Measurements from ENCODE around the gene LONP2.
"Not testable (repeated sequence)": the region's sequence is repeated elsewhere in the genome, so short reads cannot be mapped to it uniquely, and the experiment has no call there.

The LONP2 gene

DNA sequence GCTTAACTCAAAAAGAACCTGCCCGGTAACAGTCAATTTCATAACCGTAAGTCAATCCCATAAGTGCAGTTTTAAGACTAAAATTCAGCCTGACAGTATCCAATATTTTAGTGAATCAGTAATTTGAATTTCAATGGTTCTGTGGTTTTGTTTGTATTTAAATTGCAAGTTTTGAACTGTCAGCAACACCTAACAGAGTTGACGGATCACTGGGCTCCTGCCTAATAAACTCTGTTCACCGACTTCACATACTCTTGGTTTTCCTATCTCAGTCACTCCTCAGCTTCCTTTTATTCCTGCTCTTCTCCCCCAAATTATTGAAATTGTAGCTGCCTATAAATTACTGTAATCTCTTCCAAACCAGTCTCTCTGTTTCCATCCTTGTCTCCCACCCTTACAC is 128.6 kb downstream of the LONP2 start:
- H3K4me1 ChIP-seq (ENCODE audit: low read length), result 0 out of 2 replicates have a peak, but pooled peaks cover 1% of the 10 kb centered on the region
- no peaks in the 10 kb centered on the region for H3K27me3 ChIP-seq (replicated peaks; ENCODE audit: insufficient read depth, low read length)
- H3K9ac ChIP-seq (ENCODE audit: low read length), result no peak overlapping the region
- H4K20me1 ChIP-seq (ENCODE audit: insufficient read depth, low read length), result peaks cover 51% of the 10 kb centered on the region
- no peaks in the 10 kb centered on the region for H3K9me2 ChIP-seq (replicated peaks; ENCODE audit: insufficient read depth, low read length)
- no peaks in the 10 kb centered on the region for H3K36me3 ChIP-seq (replicated peaks; ENCODE audit: insufficient read depth, low read length)
- no peak for DNase-seq
- 0 out of 2 replicates have a peak, but pooled peaks cover 3% of the 10 kb centered on the region for H3F3A ChIP-seq (ENCODE audit: insufficient read depth, low read length)
- H2AFZ ChIP-seq (ENCODE audit: low read length), result no peak overlapping the region
- H3K4me3 ChIP-seq (ENCODE audit: low read length), result no peak overlapping the region
- no peak overlapping the region for H3K27ac ChIP-seq (ENCODE audit: low read length)
- no peaks in the 10 kb centered on the region for H3K9me3 ChIP-seq (replicated peaks; ENCODE audit: insufficient read depth, low read length)
- no peak overlapping the region for H3K4me2 ChIP-seq (ENCODE audit: low read depth, low read length)
- TF ChIP-seq, protein P1, sequence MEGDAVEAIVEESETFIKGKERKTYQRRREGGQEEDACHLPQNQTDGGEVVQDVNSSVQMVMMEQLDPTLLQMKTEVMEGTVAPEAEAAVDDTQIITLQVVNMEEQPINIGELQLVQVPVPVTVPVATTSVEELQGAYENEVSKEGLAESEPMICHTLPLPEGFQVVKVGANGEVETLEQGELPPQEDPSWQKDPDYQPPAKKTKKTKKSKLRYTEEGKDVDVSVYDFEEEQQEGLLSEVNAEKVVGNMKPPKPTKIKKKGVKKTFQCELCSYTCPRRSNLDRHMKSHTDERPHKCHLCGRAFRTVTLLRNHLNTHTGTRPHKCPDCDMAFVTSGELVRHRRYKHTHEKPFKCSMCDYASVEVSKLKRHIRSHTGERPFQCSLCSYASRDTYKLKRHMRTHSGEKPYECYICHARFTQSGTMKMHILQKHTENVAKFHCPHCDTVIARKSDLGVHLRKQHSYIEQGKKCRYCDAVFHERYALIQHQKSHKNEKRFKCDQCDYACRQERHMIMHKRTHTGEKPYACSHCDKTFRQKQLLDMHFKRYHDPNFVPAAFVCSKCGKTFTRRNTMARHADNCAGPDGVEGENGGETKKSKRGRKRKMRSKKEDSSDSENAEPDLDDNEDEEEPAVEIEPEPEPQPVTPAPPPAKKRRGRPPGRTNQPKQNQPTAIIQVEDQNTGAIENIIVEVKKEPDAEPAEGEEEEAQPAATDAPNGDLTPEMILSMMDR (IDR thresholded peaks at IDR 0.05; ENCODE audit: low read length), result no peak
- TF ChIP-seq EZH2phosphoT487 (IDR thresholded peaks at IDR 0.05; ENCODE audit: low read length) (no peak), EZH2 (optimal IDR thresholded peaks at IDR 0.05; ENCODE audit: low read depth, low read length) (no peak)
- peaks cover 100% of the 10 kb centered on the region for H3K79me2 ChIP-seq (ENCODE audit: low read length)

DNA sequence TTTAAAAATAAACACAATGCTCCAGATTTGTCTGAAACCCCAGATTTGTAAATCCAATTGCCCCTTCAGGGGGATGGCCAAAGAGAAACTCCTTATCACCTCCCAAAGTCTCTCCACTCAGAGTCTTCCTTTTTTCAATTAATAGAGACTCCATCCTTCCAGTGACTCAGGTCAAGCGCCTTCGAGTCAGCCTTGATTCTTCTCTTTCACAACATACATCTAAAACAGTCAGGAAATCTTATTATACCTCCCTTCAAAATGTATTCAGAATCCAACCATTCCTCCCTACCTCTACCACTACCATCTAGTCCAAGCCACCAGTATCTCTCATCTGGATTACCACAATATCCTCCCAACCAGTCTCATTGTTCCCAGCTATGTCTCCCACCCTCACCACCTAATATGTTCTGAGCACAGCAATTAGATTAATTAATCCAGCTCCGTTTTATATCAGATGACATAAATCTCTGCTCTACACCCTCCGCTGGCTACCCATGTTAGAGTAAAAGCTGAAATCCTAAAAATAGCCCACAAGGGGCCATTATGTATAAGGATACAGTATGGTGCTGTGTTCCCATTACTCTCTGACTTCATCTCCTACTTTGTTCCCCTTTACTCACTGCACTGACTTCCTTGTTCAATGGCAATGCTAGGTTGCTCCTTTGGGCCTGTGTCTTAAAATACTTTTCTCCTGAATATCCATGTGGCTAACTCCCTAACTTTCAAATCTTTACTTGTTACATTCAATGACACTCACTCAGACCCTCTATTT is 129.3 kb downstream of the LONP2 start:
- no peak for DNase-seq
- Histone ChIP-seq H3K4me1 (ENCODE audit: low read length) (no peaks in the 10 kb centered on the region), H3K36me3 (replicated peaks; ENCODE audit: insufficient read depth, low read length) (no peaks in the 10 kb centered on the region), H3K27ac (ENCODE audit: low read length) (no peak overlapping the region), H3F3A (ENCODE audit: insufficient read depth, low read length) (0 out of 2 replicates have a peak, but pooled peaks cover 3% of the 10 kb centered on the region), H3K4me2 (ENCODE audit: low read depth, low read length) (no peak overlapping the region), H3K9me2 (replicated peaks; ENCODE audit: insufficient read depth, low read length) (no peaks in the 10 kb centered on the region), H3K9me3 (replicated peaks; ENCODE audit: insufficient read depth, low read length) (no peaks in the 10 kb centered on the region), H3K27me3 (replicated peaks; ENCODE audit: insufficient read depth, low read length) (no peaks in the 10 kb centered on the region), H3K4me3 (ENCODE audit: low read length) (no peak overlapping the region), H3K9ac (ENCODE audit: low read length) (no peak overlapping the region), H4K20me1 (ENCODE audit: insufficient read depth, low read length) (peaks cover 51% of the 10 kb centered on the region), H2AFZ (ENCODE audit: low read length) (no peak overlapping the region), H3K79me2 (ENCODE audit: low read length) (peaks cover 100% of the 10 kb centered on the region)
- TF ChIP-seq, protein P1 (IDR thresholded peaks at IDR 0.05; ENCODE audit: low read length), result no peak
- TF ChIP-seq EZH2phosphoT487 (IDR thresholded peaks at IDR 0.05; ENCODE audit: low read length) (no peak), EZH2 (optimal IDR thresholded peaks at IDR 0.05; ENCODE audit: low read depth, low read length) (no peak)

DNA sequence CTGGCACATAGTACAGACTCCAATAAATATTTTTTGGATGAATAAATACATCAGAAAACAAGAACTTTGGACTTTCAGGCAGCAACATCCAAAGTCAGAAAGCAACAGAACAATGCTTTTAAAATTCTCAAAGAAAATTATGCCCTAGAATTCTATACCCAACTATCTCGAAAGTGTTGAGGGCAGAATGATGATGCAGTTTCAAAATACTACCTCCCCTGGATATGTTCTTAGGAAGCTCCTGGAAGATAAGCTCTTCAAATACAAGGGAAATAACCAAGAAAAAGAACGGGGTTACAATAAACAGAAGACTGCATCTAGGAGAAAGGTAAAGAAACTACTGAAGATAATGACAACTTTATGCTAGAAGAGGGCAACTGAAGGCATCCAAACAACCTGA is 130.2 kb downstream of the LONP2 start:
- no peak overlapping the region for H3K4me2 ChIP-seq (ENCODE audit: low read depth, low read length)

DNA sequence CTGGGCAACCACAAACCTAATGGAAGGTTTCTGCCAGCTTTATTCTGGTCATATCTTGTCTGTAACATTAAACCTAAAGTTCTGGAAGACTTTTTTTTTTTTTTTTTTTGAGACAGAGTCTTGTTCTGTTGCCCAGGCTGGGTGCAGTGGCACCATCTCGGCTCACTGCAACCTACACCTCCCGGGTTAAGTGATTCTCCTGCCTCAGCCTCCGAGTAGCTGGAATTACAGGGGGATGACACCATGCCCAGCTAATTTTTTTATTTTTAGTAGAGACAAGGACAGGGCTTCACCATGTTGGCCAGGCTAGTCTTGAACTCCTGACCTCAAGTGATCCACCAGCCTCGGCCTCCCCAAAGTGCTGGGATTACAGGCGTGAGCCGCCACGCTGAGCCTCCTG is 133.2 kb downstream of the LONP2 start:
- not testable (repeated sequence) for H3F3A ChIP-seq (ENCODE audit: insufficient read depth, low read length); H2AFZ ChIP-seq (ENCODE audit: low read length); H3K36me3 ChIP-seq (replicated peaks; ENCODE audit: insufficient read depth, low read length); DNase-seq; H3K4me1 ChIP-seq (ENCODE audit: low read length); H3K4me3 ChIP-seq (ENCODE audit: low read length); H3K9ac ChIP-seq (ENCODE audit: low read length); H3K9me2 ChIP-seq (replicated peaks; ENCODE audit: insufficient read depth, low read length); H3K27me3 ChIP-seq (replicated peaks; ENCODE audit: insufficient read depth, low read length); H3K4me2 ChIP-seq (ENCODE audit: low read depth, low read length); H3K9me3 ChIP-seq (replicated peaks; ENCODE audit: insufficient read depth, low read length); H3K27ac ChIP-seq (ENCODE audit: low read length)
- Histone ChIP-seq H4K20me1 (ENCODE audit: insufficient read depth, low read length) (peaks cover 62% of the 10 kb centered on the region), H3K79me2 (ENCODE audit: low read length) (peaks cover 100% of the 10 kb centered on the region)

More for the DNA sequence above, 130.2 kb downstream of the LONP2 start:
- no peaks in the 10 kb centered on the region for H3K27me3 ChIP-seq (replicated peaks; ENCODE audit: insufficient read depth, low read length)
- no peak overlapping the region for H2AFZ ChIP-seq (ENCODE audit: low read length)
- no peak for DNase-seq
- H3F3A ChIP-seq (ENCODE audit: insufficient read depth, low read length), result 0 out of 2 replicates have a peak, but pooled peaks cover 3% of the 10 kb centered on the region
- H4K20me1 ChIP-seq (ENCODE audit: insufficient read depth, low read length), result peaks cover 59% of the 10 kb centered on the region
- peaks cover 100% of the 10 kb centered on the region for H3K79me2 ChIP-seq (ENCODE audit: low read length)
- H3K4me1 ChIP-seq (ENCODE audit: low read length), result no peaks in the 10 kb centered on the region
- H3K27ac ChIP-seq (ENCODE audit: low read length), result no peak overlapping the region
- TF ChIP-seq EZH2 (optimal IDR thresholded peaks at IDR 0.05; ENCODE audit: low read depth, low read length) (no peak), EZH2phosphoT487 (IDR thresholded peaks at IDR 0.05; ENCODE audit: low read length) (no peak)
- TF ChIP-seq, protein P1 (IDR thresholded peaks at IDR 0.05; ENCODE audit: low read length), result no peak
- H3K9me3 ChIP-seq (replicated peaks; ENCODE audit: insufficient read depth, low read length), result no peaks in the 10 kb centered on the region
- no peak overlapping the region for H3K4me3 ChIP-seq (ENCODE audit: low read length)
- H3K9me2 ChIP-seq (replicated peaks; ENCODE audit: insufficient read depth, low read length), result no peaks in the 10 kb centered on the region
- H3K36me3 ChIP-seq (replicated peaks; ENCODE audit: insufficient read depth, low read length), result no peaks in the 10 kb centered on the region
- H3K9ac ChIP-seq (ENCODE audit: low read length), result no peak overlapping the region
